SK-N-SH (cell line): Measurements from ENCODE around the gene MAGEB1. TPM values are rescaled to one million over a fixed set of nuclear protein-coding genes. Genes with fewer than 3 reads are reported as not detected.

Experiments
- CTCF ChIA-PET: fragments of 300-600, 350-600 bp; formaldehyde crosslinking; extraction: SDS; loops from one replicate; lab custom pipeline; 2021; lab: Yijun Ruan, JAX
- POLR2A ChIA-PET: fragments of 350-600 bp; sonication (Branson Sonifier 250); formaldehyde crosslinking; extraction: SDS; loops from one replicate; lab custom pipeline; 2020; ENCODE audit warnings: antibody characterized with exemption, inconsistent platforms; lab: Yijun Ruan, JAX
- DNase-seq: peaks from one replicate; pipeline ENCODE4 v3.0.0; 2012
- H2AFZ ChIP-seq: fragments of 200-600 bp; sonication (generic); 2 replicates; pipeline ENCODE4 v1.8.1; 2016; ENCODE audit warnings: antibody characterized with exemption, mild to moderate bottlenecking, low read depth
- H3F3A ChIP-seq: fragments of 200-600 bp; sonication (generic); replicated peaks from 2 replicates; pipeline ENCODE3; 2016; ENCODE audit warnings: antibody characterized with exemption, mild to moderate bottlenecking; ENCODE audit not compliant: insufficient read depth
- H3K27ac ChIP-seq, 2 experiments: fragments of 200-500 bp in 1 of 2; fragments of 200-600 bp in 1 of 2; sonication (Bioruptor generic) in 1 of 2; sonication (generic), shearing (Covaris generic) in 1 of 2; 2 replicates each; pipeline versions ENCODE4 v1.5.1 to v1.6.1; 2014 to 2016; ENCODE audit warnings: low read depth in 2 of 2, inconsistent platforms in 1 of 2, low read length in 1 of 2, mild to moderate bottlenecking in 1 of 2, mixed read lengths in 1 of 2
- H3K27me3 ChIP-seq: fragments of 200-600 bp; sonication (generic), shearing (Covaris generic); 2 replicates; pipeline ENCODE4 v1.6.1; 2016; ENCODE audit warnings: mixed run types; ENCODE audit not compliant: insufficient read depth
- H3K36me3 ChIP-seq, 2 experiments: fragments of 200-500 bp in 1 of 2; fragments of 200-600 bp in 1 of 2; sonication (Bioruptor generic) in 1 of 2; sonication (generic) in 1 of 2; replicated peaks in 1 of 2; 2 replicates each; pipeline versions ENCODE3 to v1.5.1; 2014 to 2016; ENCODE audit warnings: low read length in 1 of 2, mild to moderate bottlenecking in 1 of 2; ENCODE audit not compliant: insufficient read depth in 2 of 2, control insufficient read depth in 1 of 2
- H3K4me1 ChIP-seq, 2 experiments: fragments of 200-500 bp in 1 of 2; fragments of 200-600 bp in 1 of 2; sonication (Bioruptor generic) in 1 of 2; sonication (generic), shearing (Covaris generic) in 1 of 2; 2 replicates each; pipeline versions ENCODE4 v1.5.1 to v1.6.1; 2014 to 2016; ENCODE audit warnings: low read depth in 1 of 2, low read length in 1 of 2, mixed run types in 1 of 2; ENCODE audit not compliant: insufficient read depth in 2 of 2, control insufficient read depth in 1 of 2
- H3K4me2 ChIP-seq: fragments of 200-600 bp; sonication (generic), shearing (Covaris generic); 2 replicates; pipeline ENCODE4 v1.6.1; 2017; ENCODE audit warnings: mixed run types
- H3K4me3 ChIP-seq, 2 experiments: fragments of 200-500 bp in 1 of 2; fragments of 200-600 bp in 1 of 2; sonication (Bioruptor generic) in 1 of 2; sonication (generic), shearing (Covaris generic) in 1 of 2; 2 replicates each; pipeline versions ENCODE4 v1.5.1 to v1.8.1; 2014 to 2016; ENCODE audit warnings: low read depth in 2 of 2, inconsistent platforms in 1 of 2, low read length in 1 of 2, mild to moderate bottlenecking in 1 of 2, mixed read lengths in 1 of 2, moderate library complexity in 1 of 2
- H3K79me2 ChIP-seq: fragments of 200-600 bp; sonication (generic); 2 replicates; pipeline ENCODE4 v1.8.1; 2017; ENCODE audit warnings: mild to moderate bottlenecking; ENCODE audit not compliant: insufficient read depth
- H3K9ac ChIP-seq: fragments of 200-600 bp; sonication (generic); 2 replicates; pipeline ENCODE4 v1.6.1; 2017; ENCODE audit warnings: mixed run types
- H3K9me2 ChIP-seq: fragments of 200-600 bp; sonication (generic); 2 replicates; pipeline ENCODE4 v1.6.1; 2017; ENCODE audit warnings: mixed run types
- H3K9me3 ChIP-seq: fragments of 200-600 bp; sonication (generic); 2 replicates; pipeline ENCODE4 v1.6.1; 2017; ENCODE audit warnings: mixed run types, mild to moderate bottlenecking, moderate library complexity
- H4K20me1 ChIP-seq: fragments of 200-600 bp; sonication (generic); 2 replicates; pipeline ENCODE4 v1.6.1; 2017; ENCODE audit warnings: mild to moderate bottlenecking, mixed run types; ENCODE audit not compliant: insufficient read depth
- EP300 ChIP-seq, 2 experiments: IDR thresholded peaks; 2 replicates each; pipeline versions ENCODE4 v1.4.0 to v1.6.1; 2012; ENCODE audit warnings: borderline replicate concordance in 1 of 2, low read depth in 1 of 2, low read length in 1 of 2
- GABPA ChIP-seq: IDR thresholded peaks from 2 replicates; pipeline ENCODE4 v1.4.0; 2012; ENCODE audit warnings: low read depth, mild to moderate bottlenecking
- NFIC ChIP-seq: IDR thresholded peaks from 2 replicates; pipeline ENCODE4 v1.4.0; 2012; ENCODE audit warnings: borderline replicate concordance
- TCF12 ChIP-seq: IDR thresholded peaks from 2 replicates; pipeline ENCODE4 v1.4.0; 2012
- ZBTB33 ChIP-seq: IDR thresholded peaks from 2 replicates; pipeline ENCODE4 v1.4.0; 2012; ENCODE audit warnings: low read depth, borderline replicate concordance
- WGBS: methylation state at CpG from one replicate; pipeline ENCODE4 v1.1.6; 2017; ENCODE audit warnings: low lambda C conversion rate; 5-methylcytosine and 5-hydroxymethylcytosine counted together
- polyA plus RNA-seq, 3 experiments: library from polyadenylated mRNA; depleted of rRNA; stranded (reverse); fragments of >200 nt; gene quantifications; 2 replicates each; pipeline ENCODE4 v1.2.3, GENCODE V29; 2012
- TF ChIP-seq, protein P1 (sequence below): IDR thresholded peaks from 2 replicates; pipeline ENCODE4 v1.4.0; 2012; ENCODE audit warnings: low read depth, borderline replicate concordance
- TF ChIP-seq, protein P2 (sequence below): fragments of 150-350 bp; IDR thresholded peaks from 2 replicates; pipeline ENCODE4 v1.6.1; 2016; ENCODE audit warnings: mild to moderate bottlenecking, low read depth, low read length
- TF ChIP-seq, protein P3 (sequence below): fragments of 150-350 bp; IDR thresholded peaks from 2 replicates; pipeline ENCODE4 v1.6.1; 2017; ENCODE audit warnings: antibody characterized with exemption, low read length, low read depth, borderline replicate concordance

Gene MAGEB1
- polyA plus RNA-seq, 1 of the 3 experiments (the other 2 are of a cell fraction), result 0.02 TPM

DNA sequence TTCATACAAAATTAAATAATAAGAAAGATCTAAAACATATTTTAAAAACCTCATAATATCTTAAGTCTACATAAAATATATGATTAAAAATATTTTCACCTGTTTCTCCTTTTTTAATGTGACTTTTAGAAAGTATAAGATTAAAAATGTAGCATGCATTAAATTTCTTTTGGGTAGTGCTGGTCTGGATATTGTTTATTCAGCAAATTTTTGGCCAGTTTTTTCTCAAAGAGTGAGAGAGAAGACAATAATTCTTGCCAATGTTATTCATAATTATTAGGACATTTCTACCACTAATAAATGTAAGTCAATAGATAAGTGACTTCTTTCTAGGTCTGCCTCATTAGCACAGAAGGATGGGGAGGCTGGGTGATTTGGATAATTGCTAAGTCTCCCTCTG is 14.1 kb downstream of the MAGEB1 start:
- Histone ChIP-seq H2AFZ (no peak overlapping the region), H4K20me1 (no peaks in the 10 kb centered on the region), H3K4me1 (no peaks in the 10 kb centered on the region), H3K9me3 (no peaks in the 10 kb centered on the region), H3K4me2 (no peak overlapping the region), H3F3A (no peaks in the 10 kb centered on the region), H3K36me3 (no peaks in the 10 kb centered on the region), H3K9ac (no peak overlapping the region), H3K79me2 (no peaks in the 10 kb centered on the region), H3K9me2 (no peaks in the 10 kb centered on the region), H3K4me3 (no peak overlapping the region), H3K27me3 (no peaks in the 10 kb centered on the region; the same call in none of the 2 replicates), H3K27ac (no peak overlapping the region)
- ChIA-PET POLR2A (no interaction called here), CTCF (no interaction called here)
- TF ChIP-seq EP300 (IDR thresholded peaks at IDR 0.05; ENCODE audit: borderline replicate concordance in 1 of 2, low read depth in 1 of 2, low read length in 1 of 2), result no peak
- TF ChIP-seq, protein P1, sequence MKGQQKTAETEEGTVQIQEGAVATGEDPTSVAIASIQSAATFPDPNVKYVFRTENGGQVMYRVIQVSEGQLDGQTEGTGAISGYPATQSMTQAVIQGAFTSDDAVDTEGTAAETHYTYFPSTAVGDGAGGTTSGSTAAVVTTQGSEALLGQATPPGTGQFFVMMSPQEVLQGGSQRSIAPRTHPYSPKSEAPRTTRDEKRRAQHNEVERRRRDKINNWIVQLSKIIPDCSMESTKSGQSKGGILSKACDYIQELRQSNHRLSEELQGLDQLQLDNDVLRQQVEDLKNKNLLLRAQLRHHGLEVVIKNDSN, result no peak
- TF ChIP-seq, protein P2, sequence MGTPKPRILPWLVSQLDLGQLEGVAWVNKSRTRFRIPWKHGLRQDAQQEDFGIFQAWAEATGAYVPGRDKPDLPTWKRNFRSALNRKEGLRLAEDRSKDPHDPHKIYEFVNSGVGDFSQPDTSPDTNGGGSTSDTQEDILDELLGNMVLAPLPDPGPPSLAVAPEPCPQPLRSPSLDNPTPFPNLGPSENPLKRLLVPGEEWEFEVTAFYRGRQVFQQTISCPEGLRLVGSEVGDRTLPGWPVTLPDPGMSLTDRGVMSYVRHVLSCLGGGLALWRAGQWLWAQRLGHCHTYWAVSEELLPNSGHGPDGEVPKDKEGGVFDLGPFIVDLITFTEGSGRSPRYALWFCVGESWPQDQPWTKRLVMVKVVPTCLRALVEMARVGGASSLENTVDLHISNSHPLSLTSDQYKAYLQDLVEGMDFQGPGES, result no peak
- TF ChIP-seq GABPA, result no peak
- TF ChIP-seq TCF12, result no peak
- no peak for TF ChIP-seq NFIC
- TF ChIP-seq ZBTB33, result no peak
- TF ChIP-seq, protein P3, sequence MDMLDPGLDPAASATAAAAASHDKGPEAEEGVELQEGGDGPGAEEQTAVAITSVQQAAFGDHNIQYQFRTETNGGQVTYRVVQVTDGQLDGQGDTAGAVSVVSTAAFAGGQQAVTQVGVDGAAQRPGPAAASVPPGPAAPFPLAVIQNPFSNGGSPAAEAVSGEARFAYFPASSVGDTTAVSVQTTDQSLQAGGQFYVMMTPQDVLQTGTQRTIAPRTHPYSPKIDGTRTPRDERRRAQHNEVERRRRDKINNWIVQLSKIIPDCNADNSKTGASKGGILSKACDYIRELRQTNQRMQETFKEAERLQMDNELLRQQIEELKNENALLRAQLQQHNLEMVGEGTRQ, result no peak
- DNase-seq, result no peak

DNA sequence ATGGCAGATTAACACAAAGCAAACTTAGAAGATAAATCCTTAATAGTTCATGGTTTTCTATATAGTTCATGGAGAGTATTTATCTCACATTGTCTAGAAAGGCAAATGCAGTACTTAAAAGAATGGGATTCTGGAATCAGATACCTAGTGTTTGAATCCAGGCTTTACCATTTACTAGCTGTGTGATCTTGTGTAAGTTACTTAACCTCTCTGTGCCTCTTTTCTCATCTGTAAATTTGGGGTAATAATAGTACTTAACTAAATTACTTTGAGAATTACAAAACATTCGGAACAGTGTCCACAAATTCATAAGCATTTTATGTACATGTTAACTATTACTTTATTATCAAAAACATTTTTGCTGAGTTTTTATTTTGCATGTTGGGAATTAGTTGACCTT is 15.8 kb downstream of the MAGEB1 start:
- no peaks in the 10 kb centered on the region for H3K79me2 ChIP-seq
- no peaks in the 10 kb centered on the region for H3F3A ChIP-seq
- no peak overlapping the region for H3K4me3 ChIP-seq
- H3K4me1 ChIP-seq, result no peaks in the 10 kb centered on the region
- no peak overlapping the region for H3K4me2 ChIP-seq
- no peak overlapping the region for H3K9ac ChIP-seq
- H3K9me3 ChIP-seq, result no peaks in the 10 kb centered on the region
- no peak overlapping the region for H3K27ac ChIP-seq
- CTCF ChIA-PET, result no interaction called here
- H3K9me2 ChIP-seq, result no peaks in the 10 kb centered on the region
- TF ChIP-seq EP300 (IDR thresholded peaks at IDR 0.05; ENCODE audit: borderline replicate concordance in 1 of 2, low read depth in 1 of 2, low read length in 1 of 2), result no peak
- H3K27me3 ChIP-seq, result no peaks in the 10 kb centered on the region; the same call in 1 of the 2 replicates
- H4K20me1 ChIP-seq, result no peaks in the 10 kb centered on the region
- POLR2A ChIA-PET, result no interaction called here
- 2% methylated on average over 1 of the region's 1 CpG for WGBS
- H3K36me3 ChIP-seq, result no peaks in the 10 kb centered on the region
- DNase-seq, result no peak
- H2AFZ ChIP-seq, result no peak overlapping the region
